Eye (tissue), 1 donor: ENCODE results near the gene TBX19.

Source experiments
- DNase-seq: peaks from one replicate; pipeline ENCODE4 v3.0.0-alpha.2; 2015

TBX19 gene

GRCh38 chr1:168281603-168282325 lies 1.1 kb downstream of the TBX19 start:
- DNase-seq = no peak

DNA sequence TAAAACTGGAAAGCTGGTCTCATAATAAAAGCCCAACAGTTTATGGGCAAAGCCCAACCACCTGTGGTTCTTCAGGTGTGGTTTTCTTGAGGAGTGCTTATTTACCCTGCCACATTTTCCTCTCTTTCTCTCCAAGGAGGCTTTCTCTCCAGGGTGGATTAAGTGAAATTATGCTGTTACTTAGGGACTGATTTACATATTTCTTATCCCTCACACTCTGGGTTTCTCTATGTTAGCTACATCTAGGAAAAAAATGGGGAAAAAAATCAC lies 4.8 kb downstream of the TBX19 start:
- DNase-seq = no peak

- DNase-seq = no peak
These were observed 5.6 kb downstream of the TBX19 start for GRCh38 chr1:168285971-168286927.

DNA sequence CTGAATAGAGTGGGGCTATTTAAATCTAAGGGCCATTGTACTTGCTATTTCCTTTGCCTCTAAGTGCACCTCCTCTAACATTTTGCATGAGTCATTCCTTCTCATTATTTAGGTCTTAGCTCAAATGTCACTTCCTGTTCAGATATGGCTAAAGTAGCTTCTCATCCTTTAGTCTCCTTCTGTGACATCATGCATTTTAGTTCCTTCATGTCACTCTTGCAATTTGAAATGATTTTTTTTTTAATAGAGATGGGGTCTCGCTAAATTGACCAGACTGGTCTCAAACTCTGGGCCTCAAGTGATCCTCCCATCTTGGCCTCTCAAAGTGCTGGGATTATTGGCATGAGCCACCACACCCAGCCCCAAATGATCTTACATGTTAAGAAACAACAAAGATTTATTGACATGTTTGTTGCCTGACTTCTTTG lies 6.6 kb downstream of the TBX19 start:
- no peak for DNase-seq

- DNase-seq = no peak
These were observed 7.8 kb downstream of the TBX19 start for GRCh38 chr1:168288311-168289052.

GRCh38 chr1:168291222-168291837 lies 10.7 kb downstream of the TBX19 start:
- DNase-seq = no peak

GRCh38 chr1:168293356-168293755 lies 12.7 kb downstream of the TBX19 start:
- DNase-seq = no peak

- no peak for DNase-seq
These were observed 14.9 kb downstream of the TBX19 start for GRCh38 chr1:168295411-168296114.

DNA sequence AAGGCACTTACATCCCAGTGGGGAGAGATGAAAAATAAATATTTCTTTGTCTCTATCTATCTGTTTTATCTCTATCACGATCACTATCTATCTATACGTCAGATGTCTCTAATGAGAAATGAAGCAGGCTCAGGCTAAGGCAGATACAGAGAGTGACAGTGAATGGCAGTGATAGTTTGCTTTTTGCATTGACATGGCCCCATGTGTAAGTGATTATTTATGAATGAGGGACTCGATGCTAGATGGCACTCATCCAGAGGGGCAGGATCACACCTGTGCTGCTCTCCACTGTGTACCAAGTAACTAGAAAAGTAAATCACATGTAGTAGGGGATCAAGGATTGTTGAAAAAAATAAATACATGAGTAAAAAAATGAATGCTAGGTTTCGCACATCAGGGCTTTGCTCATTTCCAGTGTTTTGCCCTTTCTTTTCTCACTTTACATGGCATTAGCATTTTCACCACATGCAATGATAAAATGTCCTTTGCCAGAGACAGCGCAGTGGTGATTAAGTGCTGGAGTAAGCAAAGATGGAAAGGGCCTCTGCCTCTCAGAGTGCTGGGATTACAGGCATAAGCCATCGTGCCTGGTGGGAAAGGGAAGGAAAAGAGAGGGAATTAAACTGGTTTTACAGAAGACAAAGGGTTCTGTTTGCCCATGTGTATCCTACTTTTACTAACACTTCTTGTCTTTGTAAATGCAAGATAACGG lies 16.5 kb downstream of the TBX19 start:
- DNase-seq = no peak

GRCh38 chr1:168298446-168298845 lies 17.8 kb downstream of the TBX19 start:
- no peak for DNase-seq

DNA sequence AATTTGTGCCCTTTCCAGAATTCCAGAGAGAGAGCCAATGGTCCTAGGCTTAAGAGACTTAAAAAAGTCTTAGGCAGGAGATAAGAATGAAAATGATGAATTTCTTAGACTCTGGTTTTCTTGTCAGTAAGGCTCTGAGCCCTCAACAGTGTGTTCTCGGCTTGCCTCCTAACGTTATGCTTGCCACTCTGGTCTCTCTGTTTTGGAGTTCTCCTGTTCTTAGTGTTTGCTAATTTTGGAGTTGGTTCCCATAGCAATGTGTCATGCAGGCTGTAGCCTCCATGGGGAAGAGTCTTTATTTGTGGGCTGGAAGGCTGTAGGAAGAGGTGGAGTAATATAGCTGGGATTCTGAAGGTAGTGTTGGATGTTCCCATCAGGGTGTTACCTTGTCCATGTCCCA lies 19.9 kb downstream of the TBX19 start:
- DNase-seq = no peak

DNA sequence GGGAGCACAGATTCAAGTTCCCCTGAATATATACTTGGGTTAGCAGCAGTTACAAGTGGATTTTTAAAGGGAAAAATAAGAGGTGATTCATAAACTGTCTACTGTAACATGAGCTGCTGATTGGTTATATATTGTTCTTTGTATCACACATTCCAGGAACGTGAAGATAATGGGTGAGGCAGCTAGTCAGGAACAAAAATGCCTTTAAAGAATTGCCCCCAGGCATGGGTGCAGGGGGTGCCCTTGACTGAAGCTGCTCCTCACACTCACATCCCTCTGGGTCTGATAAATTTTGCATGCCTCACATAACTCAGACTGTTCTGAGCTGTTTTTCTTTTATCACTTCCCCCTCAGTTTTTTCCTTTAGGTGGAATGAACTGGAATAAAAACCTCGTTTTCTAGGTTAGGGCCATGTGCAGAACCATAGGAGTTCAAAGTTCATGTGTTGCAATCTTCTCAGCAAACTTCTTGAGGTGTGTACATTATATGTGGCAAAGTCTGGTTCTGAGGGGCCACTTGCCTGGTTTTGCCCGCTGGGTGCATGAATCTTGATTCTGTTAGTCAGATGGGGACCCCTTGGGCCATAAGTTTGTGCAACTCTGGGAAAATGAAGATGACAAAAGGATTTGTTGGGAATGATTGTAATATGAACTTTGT lies 21.1 kb downstream of the TBX19 start:
- peak; percentile 38 for DNase-seq

GRCh38 chr1:168303716-168304540 lies 23.3 kb downstream of the TBX19 start:
- no peak for DNase-seq

GRCh38 chr1:168304865-168305264 lies 24.2 kb downstream of the TBX19 start:
- no peak for DNase-seq

- no peak for DNase-seq
These were observed 32.3 kb downstream of the TBX19 start for GRCh38 chr1:168312718-168313604.

DNA sequence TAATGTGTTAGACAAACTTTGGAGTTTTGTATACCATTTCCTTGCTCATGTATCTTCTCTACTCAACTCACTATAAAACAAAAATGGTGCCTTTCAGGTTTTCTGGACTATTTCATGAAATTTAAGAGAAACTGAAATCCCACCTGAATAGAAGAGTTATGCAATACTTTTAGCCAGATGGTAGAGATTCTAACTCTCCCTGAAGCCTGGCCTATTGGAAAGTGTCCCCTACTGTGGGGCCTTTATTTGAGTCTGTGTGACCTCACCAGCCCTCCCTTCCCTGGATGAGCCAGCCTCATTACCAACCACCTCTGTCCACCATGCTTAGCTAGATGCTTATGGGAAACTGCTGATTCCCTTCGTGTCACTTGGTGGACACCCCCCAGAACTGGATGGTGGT lies 35.5 kb downstream of the TBX19 start:
- DNase-seq = no peak

GRCh38 chr1:168317309-168317708 lies 36.6 kb downstream of the TBX19 start:
- no peak for DNase-seq

DNA sequence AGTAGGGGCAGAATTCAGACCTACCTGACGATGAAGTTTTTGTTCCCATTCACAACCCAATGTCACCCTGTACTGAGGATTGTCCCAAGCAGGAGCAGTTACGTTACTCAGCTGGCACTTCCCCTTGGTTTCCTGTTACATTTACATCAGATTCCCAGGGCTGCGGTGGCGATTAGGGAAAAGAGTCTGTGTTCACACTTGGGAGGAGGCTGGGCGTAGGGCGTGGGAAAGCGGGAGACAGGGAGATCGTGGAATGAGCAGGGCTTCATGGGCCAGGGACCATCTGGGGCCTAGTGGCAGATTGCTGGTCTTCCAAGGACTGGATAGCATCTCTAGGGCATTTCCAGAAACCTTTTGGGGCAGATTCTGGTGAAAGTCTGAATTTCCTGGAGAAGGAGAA lies 39.0 kb downstream of the TBX19 start:
- DNase-seq = no peak

DNA sequence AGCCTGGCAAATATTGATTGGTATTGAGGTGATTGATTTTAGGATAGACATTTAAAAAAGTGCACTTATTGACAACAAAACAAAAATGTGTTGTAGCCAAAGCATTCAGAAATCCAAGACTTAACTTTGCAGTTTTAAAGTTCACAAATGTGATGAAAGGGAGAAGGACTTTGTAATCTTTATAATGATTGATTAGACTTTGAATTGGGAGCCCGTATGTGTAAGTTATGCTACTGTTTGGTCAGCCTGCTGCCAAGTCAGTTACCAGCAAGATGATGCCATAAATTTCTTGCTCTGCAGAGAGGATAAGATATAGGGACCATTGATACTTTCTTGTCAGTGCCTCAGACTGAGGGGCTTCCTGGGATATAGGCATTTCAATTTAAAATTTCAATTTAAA lies 39.5 kb downstream of the TBX19 start:
- DNase-seq = no peak
